ENCODE data around the gene LCOR. TPM values are rescaled to one million over a fixed set of nuclear protein-coding genes. Genes with fewer than 3 reads are reported as not detected.

Gene LCOR
- total RNA-seq, 1 donor from 2014 or later = 68.2 TPM

GRCh38 chr10:96833220-96834001 is 1.3 kb downstream of the LCOR start:
- H3K4me1 Mint-ChIP-seq = peaks cover 47% of the 10 kb centered on the region
- peaks cover 2% of the 10 kb centered on the region for H3K9me3 Mint-ChIP-seq
- H3K4me3 Mint-ChIP-seq = peak overlapping the region; percentile 98
- DNase-seq (ENCODE audit: low spot score in 2 of 2, unreplicated experiment in 2 of 2) = peak in 1 of 2 experiments; percentile 61
- H3K27me3 Mint-ChIP-seq (ENCODE audit: low read depth) = no peaks in the 10 kb centered on the region
- H3K27ac Mint-ChIP-seq = peak overlapping the region; percentile 99
- H3K36me3 Mint-ChIP-seq = peaks cover 7% of the 10 kb centered on the region
- TF ChIP-seq CTCF (IDR thresholded peaks at IDR 0.05; ENCODE audit: unreplicated experiment) = no peak

GRCh38 chr10:96834120-96834519 is 2.0 kb downstream of the LCOR start:
- peak overlapping the region; percentile 98 for H3K4me3 Mint-ChIP-seq
- H3K27me3 Mint-ChIP-seq (ENCODE audit: low read depth) = no peaks in the 10 kb centered on the region
- H3K9me3 Mint-ChIP-seq = peaks cover 5% of the 10 kb centered on the region
- TF ChIP-seq CTCF (IDR thresholded peaks at IDR 0.05; ENCODE audit: unreplicated experiment) = no peak
- H3K36me3 Mint-ChIP-seq = peaks cover 11% of the 10 kb centered on the region
- peak overlapping the region; percentile 99 for H3K27ac Mint-ChIP-seq
- H3K4me1 Mint-ChIP-seq = peaks cover 47% of the 10 kb centered on the region
- DNase-seq (ENCODE audit: low spot score in 2 of 2, unreplicated experiment in 2 of 2) = no peak

- TF ChIP-seq CTCF (IDR thresholded peaks at IDR 0.05; ENCODE audit: unreplicated experiment) = no peak
- Mint-ChIP-seq H3K4me3 (peak overlapping the region; percentile 35), H3K27me3 (ENCODE audit: low read depth) (no peaks in the 10 kb centered on the region), H3K36me3 (peaks cover 12% of the 10 kb centered on the region), H3K4me1 (peaks cover 49% of the 10 kb centered on the region), H3K27ac (peak overlapping the region; percentile 89), H3K9me3 (peaks cover 5% of the 10 kb centered on the region)
- no peak for DNase-seq (ENCODE audit: low spot score in 2 of 2, unreplicated experiment in 2 of 2)
These were observed 3.8 kb downstream of the LCOR start for GRCh38 chr10:96835899-96836298.

GRCh38 chr10:96838529-96838928 is 6.4 kb downstream of the LCOR start:
- H3K27me3 Mint-ChIP-seq (ENCODE audit: low read depth) = no peaks in the 10 kb centered on the region
- H3K27ac Mint-ChIP-seq = no peak overlapping the region
- no peak for TF ChIP-seq CTCF (IDR thresholded peaks at IDR 0.05; ENCODE audit: unreplicated experiment)
- H3K4me3 Mint-ChIP-seq = no peak overlapping the region
- peaks cover 12% of the 10 kb centered on the region for H3K36me3 Mint-ChIP-seq
- H3K4me1 Mint-ChIP-seq = peaks cover 55% of the 10 kb centered on the region
- no peak for DNase-seq (ENCODE audit: low spot score in 2 of 2, unreplicated experiment in 2 of 2)
- peaks cover 5% of the 10 kb centered on the region for H3K9me3 Mint-ChIP-seq

GRCh38 chr10:96840841-96841518 is 8.9 kb downstream of the LCOR start:
- Mint-ChIP-seq H3K27ac (peak overlapping the region; percentile 67), H3K36me3 (peaks cover 12% of the 10 kb centered on the region), H3K4me3 (no peak overlapping the region), H3K27me3 (ENCODE audit: low read depth) (no peaks in the 10 kb centered on the region), H3K9me3 (peaks cover 5% of the 10 kb centered on the region), H3K4me1 (peaks cover 47% of the 10 kb centered on the region)
- TF ChIP-seq CTCF (IDR thresholded peaks at IDR 0.05; ENCODE audit: unreplicated experiment) = no peak
- no peak for DNase-seq (ENCODE audit: low spot score in 2 of 2, unreplicated experiment in 2 of 2)
